ENCODE data around the gene LACC1. TPM values are rescaled to one million over a fixed set of nuclear protein-coding genes. Genes with fewer than 3 reads are reported as not detected.

The LACC1 gene
- total and polyA plus RNA-seq, 2 experiments from 2014 or later = 6.4 to 8.2 TPM

GRCh38 chr13:43872181-43872580, 7.5 kb upstream of the LACC1 start:
- in situ Hi-C loops (cut with MboI) = loop anchor here (10.0 kb wide), 1 partner anchor 787 kb away; no protein-coding TSS in a partner anchor
- Histone ChIP-seq H3K27me3 (replicated peaks; ENCODE audit: insufficient read depth) (no peaks in the 10 kb centered on the region), H2AFZ (no peak overlapping the region), H3K4me2 (ENCODE audit: unreplicated experiment) (no peak overlapping the region), H3K4me1 (ENCODE audit: insufficient read depth) (no peaks in the 10 kb centered on the region), H3K27ac (no peak overlapping the region), H3K36me3 (ENCODE audit: low read depth) (no peaks in the 10 kb centered on the region), H3K79me2 (ENCODE audit: insufficient read depth) (no peaks in the 10 kb centered on the region), H3K9ac (no peak overlapping the region), H4K20me1 (ENCODE audit: insufficient read depth) (no peaks in the 10 kb centered on the region), H3K4me3 (no peak overlapping the region), H3K9me2 (ENCODE audit: insufficient read depth) (no peaks in the 10 kb centered on the region), H3K9me3 (ENCODE audit: low read depth) (no peaks in the 10 kb centered on the region), H3F3A (ENCODE audit: insufficient read depth) (no peaks in the 10 kb centered on the region)
- no peak for TF ChIP-seq EZH2 (IDR thresholded peaks at IDR 0.05; ENCODE audit: insufficient read depth, poor library complexity, severe bottlenecking)
- TF ChIP-seq EZH2phosphoT487 (IDR thresholded peaks at IDR 0.05; ENCODE audit: insufficient read depth, low read depth) = no peak
- 97 to 100% methylated on average over 1 of the region's 1 CpG for WGBS, 2 experiments (ENCODE audit: low coverage in 1 of 2, low lambda C conversion rate in 2 of 2, missing lambda C conversion rate in 2 of 2)
- no peak for DNase-seq

- Histone ChIP-seq H3K79me2 (ENCODE audit: insufficient read depth) (no peaks in the 10 kb centered on the region), H2AFZ (no peak overlapping the region), H3K27ac (no peak overlapping the region), H3K27me3 (replicated peaks; ENCODE audit: insufficient read depth) (no peaks in the 10 kb centered on the region), H3K9ac (no peak overlapping the region), H3K9me3 (ENCODE audit: low read depth) (no peaks in the 10 kb centered on the region), H3K36me3 (ENCODE audit: low read depth) (no peaks in the 10 kb centered on the region), H3F3A (ENCODE audit: insufficient read depth) (0 out of 2 replicates have a peak, but pooled peaks cover 13% of the 10 kb centered on the region), H3K4me2 (ENCODE audit: unreplicated experiment) (no peak overlapping the region), H3K4me3 (no peak overlapping the region), H4K20me1 (ENCODE audit: insufficient read depth) (no peaks in the 10 kb centered on the region), H3K9me2 (ENCODE audit: insufficient read depth) (no peaks in the 10 kb centered on the region), H3K4me1 (ENCODE audit: insufficient read depth) (peaks cover 5% of the 10 kb centered on the region; the same call in 1 of the 2 replicates)
- in situ Hi-C loops (cut with MboI) = loop anchor here (10.0 kb wide), 1 partner anchor 790 kb away; no protein-coding TSS in a partner anchor
- TF ChIP-seq EZH2 (IDR thresholded peaks at IDR 0.05; ENCODE audit: insufficient read depth, poor library complexity, severe bottlenecking) (no peak), EZH2phosphoT487 (IDR thresholded peaks at IDR 0.05; ENCODE audit: insufficient read depth, low read depth) (no peak)
- peak; percentile 51 for DNase-seq
- WGBS, 2 experiments (ENCODE audit: low coverage in 1 of 2, low lambda C conversion rate in 2 of 2, missing lambda C conversion rate in 2 of 2) = 16 to 20% methylated on average over 2 of the region's 2 CpGs
These were observed 5.1 kb upstream of the LACC1 start for GRCh38 chr13:43874504-43875092.

- Histone ChIP-seq H3K36me3 (ENCODE audit: low read depth) (no peaks in the 10 kb centered on the region), H3K27ac (no peak overlapping the region), H2AFZ (no peak overlapping the region), H4K20me1 (ENCODE audit: insufficient read depth) (no peaks in the 10 kb centered on the region), H3K9me2 (ENCODE audit: insufficient read depth) (no peaks in the 10 kb centered on the region), H3K27me3 (replicated peaks; ENCODE audit: insufficient read depth) (no peaks in the 10 kb centered on the region), H3K9ac (no peak overlapping the region), H3K4me2 (ENCODE audit: unreplicated experiment) (no peak overlapping the region), H3K79me2 (ENCODE audit: insufficient read depth) (no peaks in the 10 kb centered on the region), H3K9me3 (ENCODE audit: low read depth) (no peaks in the 10 kb centered on the region), H3K4me1 (ENCODE audit: insufficient read depth) (peaks cover 5% of the 10 kb centered on the region; the same call in 1 of the 2 replicates), H3K4me3 (no peak overlapping the region), H3F3A (ENCODE audit: insufficient read depth) (0 out of 2 replicates have a peak, but pooled peaks cover 13% of the 10 kb centered on the region)
- in situ Hi-C loops (cut with MboI) = loop anchor here (10.0 kb wide), 1 partner anchor 792 kb away; no protein-coding TSS in a partner anchor
- no peak for TF ChIP-seq EZH2 (IDR thresholded peaks at IDR 0.05; ENCODE audit: insufficient read depth, poor library complexity, severe bottlenecking)
- no peak for TF ChIP-seq EZH2phosphoT487 (IDR thresholded peaks at IDR 0.05; ENCODE audit: insufficient read depth, low read depth)
- no peak for DNase-seq
- WGBS, 2 experiments (ENCODE audit: low coverage in 1 of 2, low lambda C conversion rate in 2 of 2, missing lambda C conversion rate in 2 of 2) = 98% methylated on average over 2 of the region's 2 CpGs
These were observed 3.3 kb upstream of the LACC1 start for GRCh38 chr13:43876366-43876765.

GRCh38 chr13:43877326-43877725, 2.4 kb upstream of the LACC1 start:
- in situ Hi-C loops (cut with MboI) = loop anchor here (10.0 kb wide), 1 partner anchor 793 kb away; no protein-coding TSS in a partner anchor
- H3K79me2 ChIP-seq (ENCODE audit: insufficient read depth) = no peaks in the 10 kb centered on the region
- TF ChIP-seq EZH2 (IDR thresholded peaks at IDR 0.05; ENCODE audit: insufficient read depth, poor library complexity, severe bottlenecking) (no peak), EZH2phosphoT487 (IDR thresholded peaks at IDR 0.05; ENCODE audit: insufficient read depth, low read depth) (no peak)

More at GRCh38 chr13:43877326-43877725, 2.4 kb upstream of the LACC1 start:
- no peak overlapping the region for H3K27ac ChIP-seq
- H3K9ac ChIP-seq = no peak overlapping the region
- H3K9me2 ChIP-seq (ENCODE audit: insufficient read depth) = no peaks in the 10 kb centered on the region
- no peak overlapping the region for H3K4me3 ChIP-seq
- H3K4me2 ChIP-seq (ENCODE audit: unreplicated experiment) = no peak overlapping the region
- H4K20me1 ChIP-seq (ENCODE audit: insufficient read depth) = no peaks in the 10 kb centered on the region
- H3K27me3 ChIP-seq (replicated peaks; ENCODE audit: insufficient read depth) = no peaks in the 10 kb centered on the region
- H3K4me1 ChIP-seq (ENCODE audit: insufficient read depth) = peaks cover 5% of the 10 kb centered on the region; the same call in 1 of the 2 replicates
- DNase-seq = no peak
- 0 out of 2 replicates have a peak, but pooled peaks cover 13% of the 10 kb centered on the region for H3F3A ChIP-seq (ENCODE audit: insufficient read depth)
- H2AFZ ChIP-seq = no peak overlapping the region
- H3K9me3 ChIP-seq (ENCODE audit: low read depth) = no peaks in the 10 kb centered on the region
- no peaks in the 10 kb centered on the region for H3K36me3 ChIP-seq (ENCODE audit: low read depth)

All from GM23248 (cell line).